GM19397 (cell line): ENCODE measurements around the gene DYNLT3.

ENCODE experiments used
- ATAC-seq: cut with Tn5 transposase; IDR thresholded peaks from one replicate; pipeline ENCODE4 v1.9.1; 2021; ENCODE audit warnings: mild to moderate bottlenecking, moderate library complexity; ENCODE audit not compliant: unreplicated experiment

DYNLT3 gene, protein sequence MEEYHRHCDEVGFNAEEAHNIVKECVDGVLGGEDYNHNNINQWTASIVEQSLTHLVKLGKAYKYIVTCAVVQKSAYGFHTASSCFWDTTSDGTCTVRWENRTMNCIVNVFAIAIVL

DNA sequence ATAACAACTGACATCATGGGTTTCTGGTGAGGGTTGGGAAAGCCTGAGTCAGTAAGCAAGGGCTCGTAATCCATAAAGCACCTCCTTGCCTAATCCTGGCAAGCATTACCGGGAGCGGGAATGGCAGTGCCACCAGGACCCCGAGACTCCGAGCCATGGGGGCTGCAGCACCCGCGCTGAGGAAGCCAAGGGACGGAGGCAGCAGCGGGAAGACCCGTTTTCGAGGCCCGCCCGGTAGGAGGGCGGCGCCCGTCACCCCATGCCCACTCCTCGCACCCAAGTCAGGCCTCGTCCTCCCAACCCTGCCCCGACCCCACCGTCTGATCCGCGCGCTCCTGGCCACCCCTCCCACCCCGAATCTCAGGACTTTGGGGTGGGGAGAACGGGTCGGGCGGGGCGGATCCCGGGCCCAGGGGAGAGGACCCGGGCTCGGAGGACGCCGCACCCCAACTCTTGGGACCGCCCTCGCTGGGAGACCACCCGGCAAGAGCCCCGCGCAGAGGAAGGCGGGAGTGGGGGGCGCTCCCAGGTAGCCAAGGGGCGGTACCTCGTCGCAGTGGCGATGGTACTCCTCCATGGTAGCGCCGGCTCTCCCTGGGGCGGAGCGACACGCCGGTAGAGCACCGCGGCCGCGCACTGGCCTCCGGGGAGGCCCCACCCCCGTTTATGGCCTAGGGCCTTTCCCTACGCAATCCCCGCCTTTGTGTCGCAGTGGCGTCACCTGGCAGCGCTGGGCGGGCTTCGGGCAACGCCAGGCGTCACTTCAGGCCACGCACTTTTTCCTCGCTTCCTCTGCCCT is at the start of gene DYNLT3:
Gene DYNLT3 (minus strand): TSS at position 638 of the 799 bp plus-strand sequence. CDS start 61 bp downstream, at position 577.
- peak; percentile 99 for ATAC-seq

DNA sequence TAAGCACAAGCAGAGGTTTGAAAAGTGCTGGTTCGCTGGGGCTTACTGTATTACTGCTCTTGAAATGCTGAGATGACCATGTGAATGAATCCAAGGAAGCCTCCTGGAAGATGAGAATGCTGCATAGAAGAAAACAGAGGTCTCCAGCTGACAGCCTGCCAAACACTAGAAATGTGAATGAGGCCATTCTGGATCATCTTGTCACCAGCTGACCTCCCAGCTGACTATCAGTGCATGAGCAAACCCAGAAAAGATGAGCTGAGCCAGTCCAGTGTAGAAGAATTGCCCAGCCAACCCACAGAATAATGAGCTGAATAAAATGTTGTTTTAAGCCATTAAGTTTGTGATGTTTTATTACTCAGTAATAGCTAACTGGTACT is 49.1 kb upstream of the DYNLT3 start:
- no peak for ATAC-seq

GRCh38 chrX:37895795-37896510 is 48.6 kb upstream of the DYNLT3 start:
- ATAC-seq = no peak

DNA sequence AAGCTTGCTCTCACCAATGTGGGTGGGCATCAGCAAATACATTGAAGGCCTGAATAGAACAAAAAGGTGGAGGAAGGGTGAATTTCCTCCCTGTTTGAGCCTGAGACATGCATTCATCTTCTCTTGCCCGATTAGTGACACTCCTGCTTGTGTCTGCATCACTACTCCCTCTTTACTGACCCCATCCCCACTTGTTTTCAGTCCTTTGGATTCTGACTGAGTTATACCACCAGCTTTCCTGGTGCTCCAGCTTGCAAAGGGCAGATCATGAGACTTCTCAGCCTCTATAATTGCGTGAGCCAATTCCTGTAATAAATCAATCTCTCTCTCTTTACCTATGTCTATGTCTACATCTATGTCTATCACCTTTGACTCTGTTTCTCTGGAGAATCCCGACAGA is 47.4 kb upstream of the DYNLT3 start:
- ATAC-seq = no peak

DNA sequence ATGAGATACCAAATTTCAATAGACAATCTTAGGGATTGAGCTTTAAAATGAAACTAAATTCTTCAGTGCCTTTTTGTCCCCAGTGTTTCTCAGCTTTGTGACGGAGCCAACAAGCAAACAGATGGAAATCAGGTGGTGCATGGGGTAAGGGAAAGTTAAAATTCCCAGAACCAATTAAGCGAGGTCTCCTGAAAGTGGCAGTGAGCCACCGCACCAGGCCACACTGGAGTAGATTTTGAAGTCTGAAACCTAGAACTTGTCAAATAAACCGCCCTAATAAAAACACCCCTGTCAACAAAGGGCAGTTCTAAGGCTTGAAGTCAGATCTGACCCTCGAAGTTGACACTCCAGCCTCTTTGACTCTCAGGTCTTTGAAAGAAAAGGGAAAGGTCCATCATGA is 40.6 kb upstream of the DYNLT3 start:
- ATAC-seq = no peak

DNA sequence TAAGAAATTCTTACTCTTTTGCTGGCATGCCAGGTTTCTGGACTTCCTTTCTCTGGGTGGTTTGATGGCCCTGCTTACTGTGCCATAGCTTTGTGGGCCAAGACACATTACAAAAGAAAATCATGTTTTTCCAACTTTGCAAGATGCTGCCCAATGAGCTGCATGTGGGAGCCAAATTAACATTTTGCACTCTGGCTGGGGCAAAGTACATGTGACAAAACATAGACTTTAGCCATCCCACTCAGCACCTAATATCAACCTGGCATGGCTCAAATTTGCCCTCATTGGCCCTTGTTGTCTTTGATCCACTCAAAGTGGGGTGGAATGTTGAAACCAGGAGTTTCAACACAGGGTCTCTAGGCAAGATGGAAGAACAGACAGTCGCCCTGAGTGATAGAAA is 40.0 kb upstream of the DYNLT3 start:
- no peak for ATAC-seq

DNA sequence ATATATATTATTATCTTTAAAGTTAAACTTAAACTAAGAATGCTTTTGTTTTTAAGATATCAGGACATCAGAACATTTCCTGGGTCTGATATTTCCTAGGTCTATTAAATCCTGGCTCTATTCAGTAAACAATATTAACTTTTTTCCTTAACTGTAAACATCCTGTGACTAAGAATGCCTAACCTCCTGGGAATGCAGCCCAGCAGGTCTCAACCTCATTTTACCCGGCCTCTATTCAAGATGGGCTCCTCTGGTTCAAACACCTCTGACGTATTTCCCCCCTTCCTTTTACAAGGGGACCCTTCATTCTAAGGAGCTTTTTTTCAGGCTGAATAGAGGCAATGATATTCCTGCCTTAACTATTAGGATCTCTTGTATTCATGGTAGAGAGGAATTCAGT is 35.8 kb upstream of the DYNLT3 start:
- ATAC-seq = no peak

DNA sequence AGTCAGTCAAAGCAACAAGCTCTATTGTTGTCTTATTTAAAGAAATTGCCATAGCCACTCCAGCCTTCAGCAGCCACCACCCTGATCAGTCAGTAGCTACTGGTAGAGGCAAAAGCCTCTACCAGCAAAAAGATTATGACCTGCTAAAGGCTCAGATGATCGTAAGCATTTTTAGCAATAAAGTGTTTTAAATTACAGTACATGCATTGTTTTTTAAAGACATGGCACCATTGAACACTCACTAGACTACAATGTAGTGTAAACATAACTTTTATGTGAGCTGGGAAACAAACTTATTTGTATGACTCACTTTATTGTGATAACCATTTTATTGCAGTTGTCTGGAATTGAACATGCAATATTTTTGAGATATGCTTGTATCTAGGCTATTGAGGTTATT is 32.3 kb upstream of the DYNLT3 start:
- ATAC-seq = no peak

DNA sequence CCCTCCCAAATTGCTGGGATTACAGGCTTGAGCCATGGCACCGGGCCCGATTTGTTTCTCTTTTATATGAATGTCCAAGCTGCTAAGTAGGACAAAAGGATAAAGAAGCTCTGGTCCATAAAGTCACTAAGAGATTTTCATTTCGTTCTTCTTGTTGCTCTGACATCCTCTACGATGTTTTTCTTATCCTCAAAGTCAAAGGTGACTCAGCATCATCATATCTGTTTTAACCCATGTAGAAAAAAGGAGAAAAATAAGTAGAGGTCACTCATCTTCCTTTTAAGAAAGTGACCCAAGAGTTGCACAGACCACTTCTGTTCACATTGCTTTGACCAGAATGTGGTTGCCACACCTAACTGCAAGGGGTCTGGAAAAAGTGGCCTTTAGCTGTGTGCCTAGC is 29.3 kb upstream of the DYNLT3 start:
- ATAC-seq = no peak

DNA sequence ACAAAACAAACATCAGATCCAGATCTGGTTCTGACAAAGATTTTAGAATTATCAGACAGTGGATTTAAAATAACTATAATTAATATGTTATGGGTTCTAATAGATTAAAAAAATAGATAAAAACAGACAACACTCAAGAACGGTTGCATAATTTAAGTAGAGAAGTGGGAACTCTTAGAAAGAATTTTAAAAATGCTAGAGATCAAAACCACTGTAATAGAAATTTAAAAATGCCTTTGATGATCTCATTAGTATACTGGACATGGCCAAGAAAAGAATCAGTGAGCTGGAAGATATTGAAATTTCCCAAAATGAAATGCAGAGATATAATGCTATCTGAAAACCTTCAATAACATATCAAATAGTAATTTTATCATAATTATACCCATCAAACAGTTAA is 28.3 kb upstream of the DYNLT3 start:
- no peak for ATAC-seq

GRCh38 chrX:37873220-37873619 is 25.8 kb upstream of the DYNLT3 start:
- ATAC-seq = no peak

DNA sequence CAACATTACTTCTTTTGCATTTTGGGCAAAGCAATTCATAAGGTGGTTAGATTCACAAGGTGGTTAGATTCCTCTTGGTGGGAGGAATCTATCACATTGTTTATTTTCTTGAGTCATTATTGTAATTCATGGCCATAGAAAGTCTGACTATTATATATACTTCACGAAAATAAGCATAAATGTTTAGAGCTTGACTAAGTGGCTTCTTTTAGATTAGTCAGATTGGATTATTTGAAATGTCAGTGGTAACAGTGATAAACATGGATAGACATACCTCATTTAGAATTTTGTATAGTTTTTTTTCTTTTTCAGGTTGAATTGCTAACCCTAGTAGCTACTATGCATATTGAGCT is 24.9 kb upstream of the DYNLT3 start:
- no peak for ATAC-seq

DNA sequence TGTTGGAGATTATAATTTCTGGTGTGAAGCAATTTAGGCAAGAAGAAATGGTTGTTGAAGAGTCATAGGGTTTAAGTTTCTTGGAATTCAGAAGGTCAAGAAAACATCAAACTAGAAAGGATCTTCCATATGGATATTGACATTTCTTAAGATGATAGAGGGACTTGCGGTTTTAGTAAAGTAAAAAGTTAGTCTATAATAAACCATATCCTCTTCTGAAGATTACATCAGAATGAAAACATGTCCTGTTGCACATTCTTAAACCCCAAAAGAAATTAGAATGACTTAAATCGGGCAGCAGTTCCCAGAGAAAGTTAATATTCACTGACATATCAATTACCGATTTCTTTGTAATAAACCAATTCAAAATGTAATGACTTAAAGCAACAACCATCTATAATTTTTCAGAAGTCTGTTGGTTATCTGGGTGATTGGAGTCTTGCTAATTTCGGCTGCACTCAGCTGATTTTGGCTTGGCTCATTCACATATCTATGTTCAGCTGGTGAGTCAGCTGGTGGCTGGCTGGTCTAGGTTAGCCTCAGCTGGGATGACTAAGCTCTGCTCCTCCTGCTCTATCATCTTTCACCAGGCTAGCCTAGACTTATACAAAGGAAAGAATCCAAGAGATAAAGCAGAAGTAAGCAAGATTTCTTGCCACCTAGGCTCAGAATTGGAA is 24.4 kb upstream of the DYNLT3 start:
- ATAC-seq = no peak

- no peak for ATAC-seq
Measured at GRCh38 chrX:37867536-37868153, 20.3 kb upstream of the DYNLT3 start.

- no peak for ATAC-seq
Measured at GRCh38 chrX:37863728-37864127, 16.4 kb upstream of the DYNLT3 start.

- no peak for ATAC-seq
Measured at GRCh38 chrX:37862851-37863250, 15.5 kb upstream of the DYNLT3 start.

DNA sequence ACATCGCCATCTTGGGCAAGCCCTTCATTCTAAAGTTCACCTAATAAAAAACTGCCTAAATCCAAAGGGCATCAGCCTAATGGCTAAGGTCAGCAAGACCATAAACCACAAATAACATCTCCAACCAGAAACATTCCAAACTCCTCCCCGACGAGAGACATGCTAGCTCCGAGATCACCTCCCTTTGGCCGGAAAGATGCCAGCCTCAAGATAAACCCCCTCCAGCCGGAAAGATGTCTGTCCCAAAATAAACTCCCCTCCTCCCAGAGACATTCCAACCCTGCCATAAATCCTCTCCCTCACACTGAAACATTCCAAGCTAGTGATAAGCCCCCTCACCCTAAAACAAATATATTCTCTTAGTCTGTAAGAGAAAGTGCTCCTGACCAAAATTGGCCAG is 13.3 kb upstream of the DYNLT3 start:
- ATAC-seq = no peak

DNA sequence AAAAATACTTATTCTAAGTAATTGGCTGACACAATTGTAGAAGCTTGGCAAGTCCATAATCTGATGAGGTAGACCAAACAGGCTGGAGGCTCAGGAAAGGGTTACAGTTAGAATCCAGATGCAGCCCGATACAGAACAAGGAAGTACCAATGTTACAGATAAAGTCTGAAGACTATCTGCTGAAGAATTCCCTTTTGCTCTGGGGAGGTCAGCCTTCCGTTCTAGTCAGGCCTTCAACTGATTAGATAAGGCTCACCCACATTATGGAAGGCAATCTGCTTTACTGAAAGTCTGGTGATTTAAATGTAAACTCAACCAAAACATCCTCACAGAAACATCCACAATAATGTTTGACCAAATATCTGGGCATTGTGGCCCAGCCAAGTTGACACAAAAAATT is 7.4 kb upstream of the DYNLT3 start:
- ATAC-seq = no peak

- no peak for ATAC-seq
Measured at GRCh38 chrX:37854148-37854547, 6.8 kb upstream of the DYNLT3 start.

DNA sequence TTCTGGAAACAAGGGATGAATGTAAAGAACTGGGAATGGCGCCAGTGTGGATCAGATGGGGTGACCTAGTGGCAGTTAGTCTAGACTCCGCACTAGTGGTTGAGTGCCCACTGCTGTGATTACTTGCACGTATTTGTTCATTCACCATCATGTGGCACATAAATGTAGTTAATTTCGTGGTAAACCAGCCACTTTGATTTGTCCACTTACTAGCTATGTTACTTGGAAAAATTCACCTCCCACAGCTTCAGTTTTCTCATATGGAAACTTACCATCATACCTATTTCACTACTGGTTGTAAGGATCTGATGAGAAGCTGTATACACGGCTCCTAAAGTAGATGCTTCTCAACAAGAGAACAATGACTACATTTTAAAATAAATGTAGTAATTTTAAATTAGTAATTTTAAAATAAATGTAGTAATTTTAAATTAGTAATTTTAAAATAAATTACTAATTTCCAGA is 394 bp upstream of the DYNLT3 start:
- ATAC-seq = no peak

DNA sequence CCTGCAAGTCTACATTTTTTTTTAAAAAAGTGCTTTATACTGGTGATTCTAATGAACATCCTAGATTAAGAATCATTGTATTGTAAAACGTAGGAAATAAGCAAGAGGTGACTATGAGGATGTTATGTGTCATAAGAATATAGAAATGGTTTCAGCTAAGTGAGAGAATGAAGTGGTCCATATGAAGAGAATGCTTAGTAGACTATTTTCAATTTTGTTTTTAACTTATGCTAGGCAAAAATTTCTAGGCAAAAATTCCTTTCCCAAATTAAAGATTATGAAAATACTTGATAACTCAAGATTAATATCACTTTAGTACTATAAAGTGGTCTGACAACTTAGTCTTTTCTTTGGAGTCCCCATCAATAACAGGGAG is 825 bp downstream of the DYNLT3 start:
- ATAC-seq = no peak
